Erythroblast (primary cell): ENCODE results near the gene PDIA6.

Experiments
- GATA1 ChIP-seq: IDR thresholded peaks from 2 replicates; pipeline ENCODE4 v1.6.1; 2011; ENCODE audit warnings: low read depth, mild to moderate bottlenecking, control low read depth, low read length, moderate library complexity
- POLR2A ChIP-seq: IDR thresholded peaks from 2 replicates; pipeline ENCODE4 v1.6.1; 2011; ENCODE audit warnings: mild to moderate bottlenecking, low read length

DNA sequence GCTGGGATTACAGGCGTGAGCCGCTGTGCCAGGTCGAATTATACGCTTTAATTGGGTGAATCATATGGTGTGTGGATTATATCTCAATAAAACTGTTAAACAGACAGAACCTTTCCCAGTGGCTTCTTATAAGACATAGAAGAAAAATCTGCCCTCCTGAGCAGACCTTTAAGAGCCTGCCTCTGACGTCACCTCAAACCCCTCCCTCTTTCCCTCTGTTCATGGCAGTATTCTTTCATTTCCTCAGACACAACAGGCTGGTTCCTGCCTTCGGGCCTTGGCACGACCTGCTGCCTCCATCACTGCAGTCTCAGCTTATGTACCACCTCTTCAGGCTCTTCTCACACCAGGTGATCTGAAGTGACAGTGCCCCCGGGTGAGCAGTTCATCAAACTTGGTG is 14.0 kb upstream of the PDIA6 start:
- no peak for TF ChIP-seq POLR2A
- TF ChIP-seq GATA1: no peak
